ENCODE measurements around the gene CBX2.

Gene CBX2

GRCh38 chr17:79814127-79814973 lies 36.4 kb downstream of the CBX2 start:
- DNase-seq = no peak

- no peak for DNase-seq
These were observed 37.3 kb downstream of the CBX2 start for GRCh38 chr17:79814974-79815835.

GRCh38 chr17:79815836-79816461 lies 38.0 kb downstream of the CBX2 start:
- DNase-seq = no peak

DNA sequence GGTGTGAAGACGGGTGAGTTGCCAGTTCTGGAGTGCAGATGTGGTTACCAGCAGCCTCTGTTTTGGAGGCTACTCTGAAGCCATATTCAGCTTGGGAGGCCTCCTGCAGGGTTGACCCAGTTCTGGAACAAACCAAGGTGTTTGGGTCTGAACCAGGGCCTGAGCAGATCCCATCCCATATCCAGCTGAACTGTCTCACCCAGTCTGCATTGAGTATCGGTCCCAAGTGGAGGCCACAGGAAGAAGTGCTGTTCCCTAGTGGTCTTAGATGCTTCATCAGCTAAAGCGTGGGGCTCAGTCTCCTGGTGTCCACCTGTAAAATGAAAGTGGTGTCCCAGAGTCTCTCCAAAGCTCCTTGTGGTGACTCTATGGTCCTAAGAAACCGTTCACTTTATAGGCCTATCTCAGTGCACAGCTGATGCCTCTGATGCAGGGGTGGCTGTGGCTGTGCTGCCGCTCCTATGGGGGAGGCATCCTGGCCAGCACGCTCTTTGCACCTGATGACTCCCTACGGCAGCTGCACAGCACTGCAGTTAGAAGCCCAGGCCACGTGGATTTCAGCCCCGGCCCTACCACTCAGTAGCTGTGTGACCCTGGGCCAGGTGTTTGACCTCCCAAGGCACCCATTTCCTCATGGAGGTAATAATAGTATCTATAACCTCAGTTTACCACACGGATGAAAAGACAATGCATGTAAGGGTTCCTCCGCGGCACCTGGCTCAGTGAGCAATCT lies 40.2 kb downstream of the CBX2 start:
- no peak for DNase-seq

DNA sequence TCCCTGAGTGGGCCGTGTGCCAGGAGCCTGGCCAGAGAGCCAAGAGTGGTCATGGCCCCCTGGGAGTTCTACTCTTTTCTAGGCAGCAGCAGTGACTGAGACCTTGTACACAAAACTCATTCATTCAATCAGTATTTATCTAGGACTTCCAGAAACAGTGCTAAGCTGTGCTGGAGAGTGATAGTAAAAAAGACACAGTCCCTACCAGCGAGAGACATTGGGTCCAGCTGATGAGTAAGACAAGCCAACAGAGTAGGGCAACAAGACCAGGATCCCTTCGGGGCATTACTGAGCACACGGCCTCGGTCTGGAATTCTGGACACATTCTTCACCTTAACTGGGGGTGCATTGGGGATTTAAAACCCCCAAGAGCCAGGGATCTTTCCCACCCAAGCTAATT lies 41.1 kb downstream of the CBX2 start:
- DNase-seq = no peak

DNA sequence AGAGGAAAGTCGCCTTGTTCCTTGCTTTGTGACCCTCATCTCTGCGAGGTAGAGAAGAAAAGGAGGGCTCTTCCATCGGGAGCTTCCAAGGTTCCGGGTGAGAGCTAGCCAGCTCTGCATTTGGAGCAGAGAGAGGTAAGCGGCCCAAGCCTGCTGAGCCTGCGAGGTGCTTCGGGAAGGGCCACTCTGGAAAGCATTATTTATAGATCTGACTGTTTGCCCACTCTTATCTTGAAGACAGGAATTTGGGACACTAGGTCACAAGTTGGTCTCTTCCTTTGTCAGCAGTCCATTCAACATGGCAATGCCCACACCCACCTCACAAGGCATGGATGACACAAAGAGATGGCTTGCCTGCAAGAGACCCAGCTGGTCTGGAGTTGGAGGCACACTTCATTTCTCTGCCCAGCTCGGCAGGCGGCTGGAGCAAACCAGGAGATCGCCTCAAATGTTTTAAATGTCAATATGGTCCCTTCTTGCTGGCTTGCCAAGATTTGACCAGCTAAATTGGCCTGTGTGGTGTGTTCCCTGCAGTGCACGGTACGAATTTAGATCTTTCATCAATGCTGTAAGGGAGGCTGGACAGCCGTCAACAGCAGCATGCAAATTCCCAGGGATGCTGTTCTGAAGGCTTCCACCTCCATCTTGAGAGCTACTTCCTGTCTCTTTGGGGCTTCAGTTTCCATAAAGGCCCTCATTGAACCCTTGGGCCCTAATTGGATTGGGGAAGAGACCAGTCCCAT lies 41.8 kb downstream of the CBX2 start:
- DNase-seq = no peak

- no peak for DNase-seq
These were observed 43.0 kb downstream of the CBX2 start for GRCh38 chr17:79820959-79821330.

DNA sequence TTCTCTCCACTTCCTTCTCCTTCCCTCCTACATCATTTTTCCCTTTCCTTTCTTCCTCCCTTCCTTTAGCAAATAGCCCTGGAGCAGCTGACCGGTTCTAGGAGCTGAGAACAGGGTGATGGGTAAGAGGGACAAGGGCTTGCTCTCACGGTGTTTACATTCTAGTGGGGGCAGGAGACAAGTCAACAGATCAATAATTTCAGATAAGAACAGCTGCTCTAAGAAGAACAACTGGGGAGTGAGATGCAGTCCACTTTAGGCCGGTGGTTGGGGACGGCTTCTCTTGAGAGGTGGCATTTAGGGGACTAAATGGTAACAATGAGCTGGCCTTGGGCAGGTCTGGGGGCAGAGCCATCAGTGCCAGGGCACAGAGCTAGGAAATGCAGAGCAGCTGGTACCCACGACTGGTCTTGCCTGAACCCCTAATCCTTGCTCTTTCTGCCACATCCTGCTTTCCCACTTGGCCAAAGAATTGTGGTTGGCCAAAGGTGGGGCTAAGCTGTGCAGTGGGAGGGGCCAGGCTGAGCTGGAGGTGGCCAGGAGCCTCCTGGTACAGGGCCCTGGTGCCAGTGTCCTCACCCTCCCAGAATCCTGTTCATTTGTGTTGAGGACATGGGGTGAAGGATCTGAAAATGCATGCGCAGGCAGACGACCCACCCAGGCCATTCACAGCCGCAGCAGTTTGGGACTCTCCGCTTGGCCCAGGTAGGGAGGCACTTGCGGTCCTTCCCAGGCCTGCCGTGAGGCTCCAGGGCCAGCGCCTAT lies 43.6 kb downstream of the CBX2 start:
- no peak for DNase-seq

- DNase-seq = no peak
These were observed 44.7 kb downstream of the CBX2 start for GRCh38 chr17:79822583-79823124.

DNA sequence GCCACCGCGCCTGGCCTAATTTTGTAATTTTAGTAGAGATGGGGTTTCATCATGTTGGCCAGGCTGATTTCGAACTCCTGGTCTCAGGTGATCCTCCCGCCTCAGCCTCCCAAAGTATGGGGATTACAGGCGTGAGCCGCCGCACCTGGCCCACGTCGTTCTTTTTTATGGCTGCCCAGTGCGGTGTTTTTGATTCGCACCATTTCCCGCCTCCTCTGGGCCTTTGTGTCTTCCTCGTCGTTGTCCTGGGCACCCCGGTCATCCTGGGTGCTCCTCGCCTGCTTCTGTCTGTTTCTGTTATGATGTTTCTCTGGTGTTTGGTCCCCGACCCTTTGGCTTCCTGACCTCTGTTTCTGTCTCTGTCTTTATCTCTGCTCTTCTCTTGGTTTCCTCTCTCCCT lies 46.3 kb downstream of the CBX2 start:
- no peak for DNase-seq

GRCh38 chr17:79824893-79825579 lies 47.1 kb downstream of the CBX2 start:
- DNase-seq = no peak

- DNase-seq = no peak
These were observed 47.6 kb downstream of the CBX2 start for GRCh38 chr17:79825580-79825921.

GRCh38 chr17:79826204-79826680 lies 48.3 kb downstream of the CBX2 start:
- no peak for DNase-seq

GRCh38 chr17:79826841-79827578 lies 49.1 kb downstream of the CBX2 start:
- DNase-seq = no peak

DNA sequence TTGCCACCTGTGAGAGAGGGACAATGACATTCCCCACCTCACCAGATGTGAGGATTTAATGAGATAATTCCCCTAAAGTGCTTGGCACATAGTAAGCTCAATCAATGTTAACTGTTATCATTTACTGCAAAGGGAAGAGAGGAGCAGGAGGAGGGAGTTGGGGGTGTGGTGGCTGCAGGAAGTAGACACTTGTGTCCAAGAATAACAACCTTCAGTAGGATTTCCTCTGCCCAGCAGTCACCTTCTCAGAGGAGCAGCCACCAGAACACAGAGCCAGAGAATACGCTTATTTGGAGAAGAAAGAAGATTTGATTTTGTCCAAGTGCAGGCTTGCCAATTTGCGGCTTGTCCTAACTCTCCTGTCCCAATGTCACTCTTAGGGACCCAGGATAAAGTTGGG lies 51.1 kb downstream of the CBX2 start:
- DNase-seq = no peak

GRCh38 chr17:79829457-79829856 lies 51.5 kb downstream of the CBX2 start:
- no peak for DNase-seq

- DNase-seq = no peak
These were observed 52.4 kb downstream of the CBX2 start for GRCh38 chr17:79830303-79830702.

DNA sequence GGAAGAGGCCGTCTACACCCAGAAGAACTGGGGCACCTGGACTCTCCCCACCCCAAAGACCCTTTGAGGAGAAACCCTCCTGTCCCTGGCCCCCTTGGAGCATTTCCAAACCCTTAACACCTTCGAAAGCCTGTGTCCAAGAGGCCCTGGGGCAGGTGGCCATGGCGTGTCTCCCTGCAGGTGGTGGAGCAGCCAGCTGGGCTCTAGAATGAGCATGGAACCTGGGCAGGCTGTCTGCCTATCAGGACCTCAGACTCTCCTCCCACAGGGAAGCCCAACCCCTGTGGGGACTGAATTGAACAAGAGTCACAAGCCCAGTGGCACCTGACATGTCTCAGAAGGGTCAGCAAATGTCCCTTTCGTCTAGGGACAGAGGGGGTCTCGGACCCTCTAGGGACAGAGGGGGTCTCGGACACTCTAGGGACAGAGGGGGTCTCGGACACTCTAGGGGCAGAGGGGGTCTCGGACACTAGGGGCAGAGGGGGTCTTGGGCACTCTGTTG lies 52.9 kb downstream of the CBX2 start:
- DNase-seq = no peak
